ENCODE results near the gene NPLOC4. TPM values are rescaled to one million over a fixed set of nuclear protein-coding genes. Genes with fewer than 3 reads are reported as not detected.

The NPLOC4 gene
- total and polyA plus RNA-seq, 9 of the 15 experiments (the other 6 are each of a cell fraction or from before 2014, with no cell fraction given) = 1.5 to 116 (median 64.5) TPM

DNA sequence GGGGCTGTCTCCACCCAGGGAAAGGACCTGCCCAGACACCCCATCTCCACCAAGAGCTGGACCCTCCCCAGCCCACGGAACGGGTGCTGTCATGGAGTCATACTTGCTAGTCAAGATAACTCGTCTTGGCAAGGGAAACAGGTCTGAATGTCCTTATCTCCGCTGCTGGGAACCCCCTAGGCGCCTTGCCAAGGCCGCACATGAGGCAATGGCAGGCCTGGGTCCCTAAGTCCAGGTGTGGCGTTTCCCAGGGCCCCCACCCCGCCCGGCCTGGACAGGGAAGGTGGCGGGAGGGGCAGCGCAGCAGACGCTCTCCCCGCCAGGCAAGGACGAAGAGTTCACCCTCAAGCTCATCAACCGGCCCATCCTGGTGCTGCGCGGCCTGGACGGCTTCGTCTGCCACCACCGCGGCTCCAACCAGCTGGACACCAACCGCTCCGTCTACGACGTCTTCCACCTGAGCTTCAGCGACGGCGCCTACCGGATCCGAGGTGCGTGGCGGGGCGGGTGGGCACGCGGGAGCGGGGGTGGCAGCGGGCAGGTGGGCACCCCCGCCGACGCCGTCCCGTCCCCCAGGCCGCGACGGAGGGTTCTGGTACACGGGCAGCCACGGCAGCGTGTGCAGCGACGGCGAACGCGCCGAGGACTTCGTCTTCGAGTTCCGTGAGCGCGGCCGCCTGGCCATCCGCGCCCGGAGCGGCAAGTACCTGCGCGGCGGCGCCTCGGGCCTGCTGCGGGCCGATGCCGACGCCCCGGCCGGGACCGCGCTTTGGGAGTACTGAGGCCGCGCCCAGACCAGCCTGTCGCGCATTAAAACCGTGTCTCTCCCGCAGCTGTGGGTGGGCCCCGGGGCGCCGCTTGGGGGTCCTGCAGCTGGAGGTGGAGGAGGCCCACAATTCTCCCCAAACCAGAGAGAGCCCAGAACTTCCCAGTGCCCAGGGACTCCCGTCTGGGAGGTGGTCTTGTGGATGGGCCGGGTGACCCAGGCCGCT, 100.3 kb downstream of the NPLOC4 start:
- Histone ChIP-seq H4K20me1 (replicated peaks; ENCODE audit: control insufficient read depth, insufficient read depth, low read length) (peaks cover 13% of the 10 kb centered on the region; the same call in 1 of the 2 replicates), H3K4me2 (ENCODE audit: insufficient read depth, low read length) (no peak overlapping the region), H3K9me3 (replicated peaks; ENCODE audit: control insufficient read depth, insufficient read depth, low read depth, low read length) (no peaks in the 10 kb centered on the region), H3K79me2 (ENCODE audit: control insufficient read depth, insufficient read depth, low read length) (no peaks in the 10 kb centered on the region), H3K27ac (ENCODE audit: extremely low read depth, low read depth, low read length) (no peak overlapping the region), H3K9me1 (ENCODE audit: control insufficient read depth, insufficient read depth, low read length) (peaks cover 4% of the 10 kb centered on the region), H2AFZ (ENCODE audit: low read depth, low read length) (no peak overlapping the region), H3K36me3 (ENCODE audit: control insufficient read depth, insufficient read depth, low read length) (peaks cover 26% of the 10 kb centered on the region; the same call in 1 of the 3 replicates), H3K4me3 (no peak overlapping the region), H3K9ac (ENCODE audit: insufficient read depth in 1 of 2, low read depth in 2 of 2, low read length in 2 of 2) (peak overlapping the region in 1 of 2 experiments; percentile 5; a peak in 1 of 4 replicates), H3K27me3 (ENCODE audit: control insufficient read depth in 2 of 2, insufficient read depth in 2 of 2, low read length in 2 of 2) (no peaks in the 10 kb centered on the region), H3K4me1 (replicated peaks in 1 of 2; ENCODE audit: control insufficient read depth in 2 of 2, insufficient read depth in 2 of 2, low read length in 2 of 2) (peaks cover 0 to 63% of the 10 kb centered on the region in 2 experiments; a peak in 2 of 5 replicates)
- BruUV-seq (replicated peaks) = no TSS peak
- POLR2A ChIA-PET = interaction anchor here (1.0 to 4.0 kb wide), 5 partner anchors 14 to 52 kb away, joined by 3 to 26 read pairs (median 3); partner anchors contain the start of gene FAAP100
- FAIRE-seq (peak; percentile 23), ATAC-seq (peak; percentile 9; the same call in 1 of the 3 replicates), DNase-seq (ENCODE audit: extremely low read depth in 1 of 4, low spot score in 3 of 4) (peak in 1 of 4 experiments; percentile 42)
- CTCF ChIA-PET (ENCODE audit: low intra/inter-chr PET ratio) = interaction anchor here (0.9 to 1.9 kb wide), 2 partner anchors 281 to 283 kb away, joined by 3 to 11 read pairs; no protein-coding TSS in a partner anchor
- 48% methylated on average over 60 of the region's 89 CpGs for WGBS (ENCODE audit: insufficient coverage, low coverage, missing lambda C conversion rate)
- intact Hi-C loops (cut with micrococcal nuclease) = no loop called here
- in situ Hi-C loops (cut with MboI) = no loop called here
- TF ChIP-seq OTX1 (CRISPR knock-in tag; IDR thresholded peaks at IDR 0.05) = no peak
- no peak for TF ChIP-seq KLF13 (tag; IDR thresholded peaks at IDR 0.05; ENCODE audit: borderline replicate concordance, low read depth)
- peak; percentile 35 for TF ChIP-seq FIP1L1 (IDR thresholded peaks at IDR 0.05; ENCODE audit: low read depth, low read length, poor library complexity, severe bottlenecking)
- TF ChIP-seq, protein P1, sequence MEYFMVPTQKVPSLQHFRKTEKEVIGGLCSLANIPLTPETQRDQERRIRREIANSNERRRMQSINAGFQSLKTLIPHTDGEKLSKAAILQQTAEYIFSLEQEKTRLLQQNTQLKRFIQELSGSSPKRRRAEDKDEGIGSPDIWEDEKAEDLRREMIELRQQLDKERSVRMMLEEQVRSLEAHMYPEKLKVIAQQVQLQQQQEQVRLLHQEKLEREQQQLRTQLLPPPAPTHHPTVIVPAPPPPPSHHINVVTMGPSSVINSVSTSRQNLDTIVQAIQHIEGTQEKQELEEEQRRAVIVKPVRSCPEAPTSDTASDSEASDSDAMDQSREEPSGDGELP (CRISPR knock-in tag; IDR thresholded peaks at IDR 0.05; ENCODE audit: borderline replicate concordance) = peak; percentile 43; the same call in 1 of the 2 replicates
- TF ChIP-seq, protein P2, sequence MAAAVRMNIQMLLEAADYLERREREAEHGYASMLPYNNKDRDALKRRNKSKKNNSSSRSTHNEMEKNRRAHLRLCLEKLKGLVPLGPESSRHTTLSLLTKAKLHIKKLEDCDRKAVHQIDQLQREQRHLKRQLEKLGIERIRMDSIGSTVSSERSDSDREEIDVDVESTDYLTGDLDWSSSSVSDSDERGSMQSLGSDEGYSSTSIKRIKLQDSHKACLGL (CRISPR knock-in tag; IDR thresholded peaks at IDR 0.05; ENCODE audit: borderline replicate concordance, poor library complexity, severe bottlenecking) = no peak
- TF ChIP-seq ZFX (CRISPR knock-in tag; IDR thresholded peaks at IDR 0.05) = no peak
- 0 out of 2 replicates have a peak, but pooled peaks have one; percentile 12 for TF ChIP-seq CHD2 (IDR thresholded peaks at IDR 0.05; ENCODE audit: low read depth, low read length)
- TF ChIP-seq HNRNPL (IDR thresholded peaks at IDR 0.05; ENCODE audit: low read depth, low read length) = peak; percentile 49; the same call in 1 of the 2 replicates
- TF ChIP-seq, protein P3, sequence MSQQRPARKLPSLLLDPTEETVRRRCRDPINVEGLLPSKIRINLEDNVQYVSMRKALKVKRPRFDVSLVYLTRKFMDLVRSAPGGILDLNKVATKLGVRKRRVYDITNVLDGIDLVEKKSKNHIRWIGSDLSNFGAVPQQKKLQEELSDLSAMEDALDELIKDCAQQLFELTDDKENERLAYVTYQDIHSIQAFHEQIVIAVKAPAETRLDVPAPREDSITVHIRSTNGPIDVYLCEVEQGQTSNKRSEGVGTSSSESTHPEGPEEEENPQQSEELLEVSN (IDR thresholded peaks at IDR 0.05; ENCODE audit: borderline replicate concordance in 1 of 2, extremely low read depth in 1 of 2, insufficient read depth in 1 of 2, insufficient read length in 1 of 2, low read depth in 1 of 2, low read length in 1 of 2, poor library complexity in 1 of 2, severe bottlenecking in 1 of 2) = peak in 1 of 2 experiments; percentile 67
- TF ChIP-seq ILF3 (IDR thresholded peaks at IDR 0.05; ENCODE audit: borderline replicate concordance) = no peak
- TF ChIP-seq GABPB2 (CRISPR knock-in tag; conservative IDR thresholded peaks at IDR 0.05) = no peak
- TF ChIP-seq ASH1L (IDR thresholded peaks at IDR 0.05; ENCODE audit: borderline replicate concordance, low read depth, partially characterized antibody) = no peak
- no peak for TF ChIP-seq COPS2 (conservative IDR thresholded peaks at IDR 0.05)
- TF ChIP-seq, protein P4, sequence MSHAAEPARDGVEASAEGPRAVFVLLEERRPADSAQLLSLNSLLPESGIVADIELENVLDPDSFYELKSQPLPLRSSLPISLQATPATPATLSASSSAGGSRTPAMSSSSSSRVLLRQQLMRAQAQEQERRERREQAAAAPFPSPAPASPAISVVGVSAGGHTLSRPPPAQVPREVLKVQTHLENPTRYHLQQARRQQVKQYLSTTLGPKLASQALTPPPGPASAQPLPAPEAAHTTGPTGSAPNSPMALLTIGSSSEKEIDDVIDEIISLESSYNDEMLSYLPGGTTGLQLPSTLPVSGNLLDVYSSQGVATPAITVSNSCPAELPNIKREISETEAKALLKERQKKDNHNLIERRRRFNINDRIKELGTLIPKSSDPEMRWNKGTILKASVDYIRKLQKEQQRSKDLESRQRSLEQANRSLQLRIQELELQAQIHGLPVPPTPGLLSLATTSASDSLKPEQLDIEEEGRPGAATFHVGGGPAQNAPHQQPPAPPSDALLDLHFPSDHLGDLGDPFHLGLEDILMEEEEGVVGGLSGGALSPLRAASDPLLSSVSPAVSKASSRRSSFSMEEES (CRISPR knock-in tag; IDR thresholded peaks at IDR 0.05) = no peak

All from K562 (cell line).